Lower leg skin (tissue), 4 donors: ENCODE data around the gene HOXB13. TPM values are rescaled to one million over a fixed set of nuclear protein-coding genes. Genes with fewer than 3 reads are reported as not detected.

Experiments used
- DNase-seq, 2 donors: peaks; one replicate each; pipeline ENCODE4 v3.0.0-alpha.2; 2019; ENCODE audit warnings: low spot score in 2 of 2
- H3K4me3 ChIP-seq: fragments of 200-600 bp; sonication (generic); 2 replicates; pipeline ENCODE4 v1.5.1; 2017; ENCODE audit warnings: mild to moderate bottlenecking, low read depth; ENCODE audit not compliant: poor library complexity, severe bottlenecking
- POLR2A ChIP-seq, 2 donors: fragments of 450-650 bp; IDR thresholded peaks; one replicate each; pipeline ENCODE4 v1.6.1; 2016 to 2017; ENCODE audit warnings: antibody characterized with exemption in 2 of 2, mild to moderate bottlenecking in 1 of 2, moderate library complexity in 1 of 2
- WGBS, 2 donors: methylation state at CpG; one replicate each; pipeline ENCODE4 v1.1.5; 2018; 5-methylcytosine and 5-hydroxymethylcytosine counted together
- intact Hi-C: fragments of 100-400 bp; cut with DNase I; formaldehyde crosslinking; loops from one replicate; pipeline ENCODE4 v1.15.0; 2023; ENCODE audit warnings: low total_unique reads
- total RNA-seq, 4 donors: library from RNA; depleted of rRNA; stranded (reverse); fragments of >200 nt; gene quantifications; one replicate each; pipeline ENCODE4 v1.1.0, GENCODE V29; 2016
- TF ChIP-seq, protein P1 (sequence below), 3 donors: fragments of 450-650 bp; IDR thresholded peaks; one replicate each; pipeline ENCODE4 v1.5.1; 2016; ENCODE audit warnings: antibody characterized with exemption in 3 of 3, mild to moderate bottlenecking in 3 of 3, moderate library complexity in 2 of 3

Gene HOXB13
- total RNA-seq: under 1 TPM in 3 of 4 donors, not detected in 1; 0.07 to 0.84 (median 0.08) TPM

DNA sequence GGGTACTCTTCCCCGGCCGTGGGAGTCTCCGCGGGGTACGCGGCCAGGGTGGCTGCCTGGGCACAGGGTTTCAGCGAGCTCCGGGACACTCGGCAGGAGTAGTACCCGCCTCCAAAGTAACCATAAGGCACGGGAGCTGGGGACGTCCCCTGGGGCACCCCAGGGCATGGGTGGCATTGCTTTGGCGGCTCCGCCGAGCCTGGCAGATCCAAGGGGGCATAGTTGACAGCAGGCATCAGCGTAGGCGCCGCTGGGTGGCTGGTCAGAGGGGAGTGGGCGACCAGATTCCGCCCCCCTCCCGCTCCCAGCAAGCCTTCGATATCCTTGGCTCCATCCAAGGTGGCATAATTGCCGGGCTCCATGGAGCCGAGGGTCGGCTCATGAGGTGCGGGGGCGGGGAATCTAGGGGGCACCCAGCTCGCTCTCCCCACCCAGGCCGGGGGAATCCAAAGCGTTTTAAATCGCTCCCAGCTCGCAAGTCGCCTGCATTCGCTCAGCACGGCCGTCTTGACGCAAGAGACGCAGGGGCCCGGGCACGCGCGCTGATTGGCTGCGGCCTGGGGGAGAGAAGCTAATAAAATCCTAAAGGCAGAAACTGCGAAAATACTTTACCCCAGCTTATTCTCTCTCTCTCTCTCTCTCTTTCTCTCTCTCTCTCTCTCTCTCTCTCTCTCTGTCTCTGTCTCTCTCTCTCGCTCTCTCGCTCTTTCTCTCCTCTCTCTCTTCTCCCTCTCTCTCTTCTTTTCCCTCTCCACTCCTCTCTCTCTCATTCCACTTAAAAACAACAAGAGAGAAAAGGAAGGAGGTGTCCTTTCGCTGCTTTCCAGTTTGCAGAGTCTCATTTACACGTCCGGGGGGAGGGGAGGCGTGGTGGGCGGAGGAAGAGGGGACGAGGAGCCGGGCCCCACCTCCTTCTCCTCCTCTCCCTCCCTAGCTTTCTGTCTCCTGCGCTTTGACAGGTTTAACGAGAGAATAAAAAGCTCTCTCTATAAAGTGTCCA is at the start of gene HOXB13:
TSS of gene HOXB13 (minus strand) at position 519 of the 1,000 bp plus-strand sequence. CDS start at position 362, 157 bp downstream.
- 4 to 6% methylated on average over 50 to 52 of the region's 55 CpGs for WGBS, 2 donors
- H3K4me3 ChIP-seq: no peak within 1 kb of the TSS
- no peak for DNase-seq
- no peak for TF ChIP-seq POLR2A (IDR thresholded peaks at IDR 0.05)
- TF ChIP-seq, protein P1, sequence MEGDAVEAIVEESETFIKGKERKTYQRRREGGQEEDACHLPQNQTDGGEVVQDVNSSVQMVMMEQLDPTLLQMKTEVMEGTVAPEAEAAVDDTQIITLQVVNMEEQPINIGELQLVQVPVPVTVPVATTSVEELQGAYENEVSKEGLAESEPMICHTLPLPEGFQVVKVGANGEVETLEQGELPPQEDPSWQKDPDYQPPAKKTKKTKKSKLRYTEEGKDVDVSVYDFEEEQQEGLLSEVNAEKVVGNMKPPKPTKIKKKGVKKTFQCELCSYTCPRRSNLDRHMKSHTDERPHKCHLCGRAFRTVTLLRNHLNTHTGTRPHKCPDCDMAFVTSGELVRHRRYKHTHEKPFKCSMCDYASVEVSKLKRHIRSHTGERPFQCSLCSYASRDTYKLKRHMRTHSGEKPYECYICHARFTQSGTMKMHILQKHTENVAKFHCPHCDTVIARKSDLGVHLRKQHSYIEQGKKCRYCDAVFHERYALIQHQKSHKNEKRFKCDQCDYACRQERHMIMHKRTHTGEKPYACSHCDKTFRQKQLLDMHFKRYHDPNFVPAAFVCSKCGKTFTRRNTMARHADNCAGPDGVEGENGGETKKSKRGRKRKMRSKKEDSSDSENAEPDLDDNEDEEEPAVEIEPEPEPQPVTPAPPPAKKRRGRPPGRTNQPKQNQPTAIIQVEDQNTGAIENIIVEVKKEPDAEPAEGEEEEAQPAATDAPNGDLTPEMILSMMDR (IDR thresholded peaks at IDR 0.05): no peak
- intact Hi-C loops: no loop called here

DNA sequence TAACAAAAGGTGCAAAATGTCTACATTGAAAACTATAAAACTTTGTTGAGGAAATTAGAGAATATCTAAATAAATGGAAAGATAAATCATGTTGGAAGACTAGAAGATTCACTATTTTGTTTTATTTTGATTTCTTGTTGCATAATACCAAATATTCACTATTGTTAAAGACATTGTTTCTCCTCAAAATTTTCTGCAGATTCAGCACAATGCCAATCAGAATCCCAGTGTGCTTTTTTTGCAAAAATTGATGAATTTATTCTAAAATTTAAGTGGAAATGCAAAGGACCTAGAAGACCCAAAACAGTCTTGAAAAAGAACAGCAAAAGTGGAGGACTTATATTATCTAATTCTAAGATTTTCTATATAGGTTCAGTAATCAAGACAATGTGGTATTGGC is 48.1 kb upstream of the HOXB13 start:
- no peak overlapping the region for H3K4me3 ChIP-seq
- no peak for DNase-seq
- intact Hi-C loops: no loop called here
- TF ChIP-seq, protein P1 (IDR thresholded peaks at IDR 0.05): no peak
- TF ChIP-seq POLR2A (IDR thresholded peaks at IDR 0.05): no peak

DNA sequence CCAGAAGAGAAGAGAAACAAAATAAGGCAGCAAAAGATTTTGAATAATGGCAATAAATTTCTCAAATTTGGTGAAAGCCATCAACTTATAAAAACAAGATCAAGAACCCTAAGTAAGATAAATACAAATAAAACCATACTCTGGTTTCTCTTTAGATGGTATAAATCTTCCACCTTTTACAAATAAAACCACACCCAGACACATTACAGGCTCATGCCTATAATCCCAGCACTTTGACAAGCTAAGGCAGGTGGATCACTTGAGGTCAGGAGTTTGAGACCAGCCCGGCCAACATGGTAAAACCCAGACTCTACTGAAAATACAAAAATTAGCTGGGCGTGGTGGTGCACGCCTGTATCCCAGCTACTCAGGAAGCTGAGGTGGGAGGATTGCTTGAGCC is 44.7 kb upstream of the HOXB13 start:
- TF ChIP-seq POLR2A (IDR thresholded peaks at IDR 0.05): no peak
- TF ChIP-seq, protein P1 (IDR thresholded peaks at IDR 0.05): no peak
- intact Hi-C loops: no loop called here
- no peak for DNase-seq
- H3K4me3 ChIP-seq: no peak overlapping the region
- WGBS, 2 donors: 80 to 84% methylated on average over 3 of the region's 3 CpGs

- WGBS, 2 donors: 48 to 59% methylated on average over 3 of the region's 3 CpGs
- no peak for TF ChIP-seq POLR2A (IDR thresholded peaks at IDR 0.05)
- TF ChIP-seq, protein P1 (IDR thresholded peaks at IDR 0.05): no peak
- no peak for DNase-seq
- H3K4me3 ChIP-seq: no peak overlapping the region
- intact Hi-C loops: no loop called here
Measured at GRCh38 chr17:48770954-48771353, 42.4 kb upstream of the HOXB13 start.

GRCh38 chr17:48769009-48769675 is 40.6 kb upstream of the HOXB13 start:
- H3K4me3 ChIP-seq: no peak overlapping the region
- DNase-seq: no peak
- TF ChIP-seq POLR2A (IDR thresholded peaks at IDR 0.05): no peak
- TF ChIP-seq, protein P1 (IDR thresholded peaks at IDR 0.05): no peak
- WGBS, 2 donors: 69 to 75% methylated on average over 5 of the region's 5 CpGs
- intact Hi-C loops: no loop called here
